ENCODE data around the gene CDR2.

Gene CDR2

DNA sequence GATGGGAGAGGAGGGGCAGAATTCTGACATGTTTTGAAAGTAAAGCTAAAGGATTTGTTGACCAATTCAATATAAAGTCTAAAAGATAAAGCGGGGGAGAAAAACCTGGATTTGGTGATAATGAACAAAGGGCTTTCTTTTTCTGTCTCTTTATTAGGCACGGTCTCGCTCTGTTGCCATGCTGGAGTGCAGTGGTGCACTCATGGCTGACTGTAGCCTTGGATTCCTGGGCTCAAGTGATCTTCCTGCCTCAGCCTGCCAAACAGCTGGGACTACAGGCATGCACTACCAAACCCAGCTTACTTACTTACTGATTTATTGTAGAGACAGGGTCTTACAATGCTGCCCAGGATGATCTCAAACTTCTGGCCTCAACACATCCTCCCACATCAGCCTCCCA is 7.5 kb downstream of the CDR2 start:
- TF ChIP-seq, protein P1, sequence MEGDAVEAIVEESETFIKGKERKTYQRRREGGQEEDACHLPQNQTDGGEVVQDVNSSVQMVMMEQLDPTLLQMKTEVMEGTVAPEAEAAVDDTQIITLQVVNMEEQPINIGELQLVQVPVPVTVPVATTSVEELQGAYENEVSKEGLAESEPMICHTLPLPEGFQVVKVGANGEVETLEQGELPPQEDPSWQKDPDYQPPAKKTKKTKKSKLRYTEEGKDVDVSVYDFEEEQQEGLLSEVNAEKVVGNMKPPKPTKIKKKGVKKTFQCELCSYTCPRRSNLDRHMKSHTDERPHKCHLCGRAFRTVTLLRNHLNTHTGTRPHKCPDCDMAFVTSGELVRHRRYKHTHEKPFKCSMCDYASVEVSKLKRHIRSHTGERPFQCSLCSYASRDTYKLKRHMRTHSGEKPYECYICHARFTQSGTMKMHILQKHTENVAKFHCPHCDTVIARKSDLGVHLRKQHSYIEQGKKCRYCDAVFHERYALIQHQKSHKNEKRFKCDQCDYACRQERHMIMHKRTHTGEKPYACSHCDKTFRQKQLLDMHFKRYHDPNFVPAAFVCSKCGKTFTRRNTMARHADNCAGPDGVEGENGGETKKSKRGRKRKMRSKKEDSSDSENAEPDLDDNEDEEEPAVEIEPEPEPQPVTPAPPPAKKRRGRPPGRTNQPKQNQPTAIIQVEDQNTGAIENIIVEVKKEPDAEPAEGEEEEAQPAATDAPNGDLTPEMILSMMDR (IDR thresholded peaks at IDR 0.05): no peak

DNA sequence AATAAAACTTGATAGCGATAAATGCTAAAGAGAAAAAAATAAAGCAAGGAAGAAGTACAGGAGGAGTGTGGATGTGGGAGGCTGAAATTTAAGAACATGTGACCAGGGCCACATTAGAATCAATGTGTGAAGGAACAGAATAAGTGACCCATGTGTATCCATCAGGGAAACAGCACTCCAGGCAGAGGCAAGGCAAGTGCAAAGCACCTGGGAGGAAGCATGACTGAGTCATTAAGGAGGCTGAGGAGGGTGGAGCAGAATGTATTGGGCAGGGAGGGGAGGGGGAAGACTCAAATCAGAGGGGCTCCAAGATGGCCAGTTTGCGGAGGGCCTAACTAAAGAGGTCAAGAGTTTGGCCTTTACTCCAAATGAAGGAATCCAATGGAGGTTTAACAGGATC is 8.0 kb downstream of the CDR2 start:
- TF ChIP-seq, protein P1 (IDR thresholded peaks at IDR 0.05): no peak

DNA sequence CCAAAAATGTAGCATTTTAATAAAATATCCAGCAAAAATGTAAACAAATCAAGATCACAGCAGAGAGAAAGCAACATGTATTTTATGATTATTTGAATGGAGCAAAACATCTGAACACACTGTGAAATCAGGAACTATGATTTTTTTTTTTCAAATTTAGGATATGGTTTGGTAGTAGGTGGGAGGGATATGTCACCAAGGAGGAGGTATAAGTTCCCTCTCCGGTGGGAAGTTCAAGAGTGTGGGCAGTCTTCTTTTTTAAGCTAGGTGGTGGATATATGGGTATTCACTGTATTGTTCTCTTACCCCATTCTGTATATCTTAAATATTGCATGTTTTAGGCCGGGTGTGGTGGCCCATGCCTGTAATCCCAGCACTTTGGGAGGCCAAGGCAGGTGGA is 10.2 kb downstream of the CDR2 start:
- TF ChIP-seq, protein P1 (IDR thresholded peaks at IDR 0.05): no peak

DNA sequence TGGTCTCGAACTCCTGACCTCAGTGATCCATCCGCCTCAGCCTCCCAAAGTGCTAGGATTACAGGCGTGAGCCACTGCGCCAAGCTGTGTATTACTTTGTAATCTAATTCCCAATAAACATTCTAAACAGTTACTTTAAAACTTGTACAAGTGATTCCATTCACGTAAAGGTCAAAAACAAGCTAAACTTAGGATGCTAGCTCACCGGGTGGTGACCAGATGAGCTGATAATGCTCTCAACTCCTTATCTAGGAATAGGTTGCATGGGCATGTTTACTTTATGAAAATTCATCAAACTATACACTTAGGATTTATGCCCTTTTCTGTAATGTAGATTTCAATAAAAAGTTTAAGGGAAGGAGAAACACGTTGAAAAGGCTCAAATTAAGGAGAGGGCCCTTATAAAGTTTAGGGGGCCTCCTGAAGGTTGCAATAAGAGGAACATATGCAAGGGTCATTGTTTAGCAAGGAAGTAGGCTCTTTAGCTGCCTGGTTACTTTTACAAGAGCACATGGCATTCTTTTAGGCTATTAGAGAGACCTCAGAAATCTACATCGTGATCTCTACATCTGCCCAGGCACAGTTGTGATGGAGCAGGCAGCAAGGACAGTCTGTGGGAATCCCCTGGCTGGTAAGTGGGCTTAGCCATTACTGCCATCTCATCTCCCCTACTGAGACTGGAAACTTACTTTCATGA is 13.3 kb downstream of the CDR2 start:
- TF ChIP-seq, protein P1 (IDR thresholded peaks at IDR 0.05): no peak

DNA sequence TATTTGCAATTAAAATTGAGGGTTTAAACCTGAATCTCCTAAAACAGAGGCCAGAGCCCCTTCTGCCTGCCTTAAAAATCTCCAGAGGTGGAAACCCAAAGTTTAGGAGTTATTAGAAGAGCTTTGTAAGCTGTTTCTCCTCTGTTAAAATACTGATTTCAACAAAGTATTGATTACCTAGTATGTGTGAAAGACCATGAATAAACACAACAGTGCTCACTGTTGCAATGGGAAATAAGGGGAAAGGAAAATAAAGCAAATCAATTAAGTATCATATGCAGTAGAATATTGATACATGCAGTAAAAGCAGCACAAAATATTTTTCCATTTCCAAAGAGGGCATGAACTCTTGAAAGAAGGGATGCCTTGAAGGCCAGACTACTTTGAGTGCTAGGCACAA is 14.7 kb downstream of the CDR2 start:
- TF ChIP-seq, protein P1 (IDR thresholded peaks at IDR 0.05): no peak

DNA sequence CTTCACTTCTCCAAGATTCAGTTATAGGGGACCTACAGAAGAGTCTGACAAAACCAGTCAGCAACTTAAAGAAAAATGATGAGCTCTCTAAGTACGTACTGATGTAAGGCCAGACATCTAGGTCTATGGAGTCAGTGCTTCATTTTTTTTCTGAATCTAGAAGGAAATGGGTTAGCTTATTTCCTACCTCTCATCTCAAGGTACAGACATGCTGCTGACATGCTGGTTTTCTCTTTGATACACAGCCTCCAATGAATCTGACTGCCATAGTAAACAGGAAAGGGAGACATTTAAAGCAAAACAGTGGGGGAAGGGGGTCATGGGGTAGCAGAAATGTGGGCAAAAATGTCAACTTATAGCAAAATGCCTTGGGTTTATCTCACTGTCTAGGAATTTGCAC is 16.4 kb downstream of the CDR2 start:
- TF ChIP-seq, protein P1 (IDR thresholded peaks at IDR 0.05): no peak

DNA sequence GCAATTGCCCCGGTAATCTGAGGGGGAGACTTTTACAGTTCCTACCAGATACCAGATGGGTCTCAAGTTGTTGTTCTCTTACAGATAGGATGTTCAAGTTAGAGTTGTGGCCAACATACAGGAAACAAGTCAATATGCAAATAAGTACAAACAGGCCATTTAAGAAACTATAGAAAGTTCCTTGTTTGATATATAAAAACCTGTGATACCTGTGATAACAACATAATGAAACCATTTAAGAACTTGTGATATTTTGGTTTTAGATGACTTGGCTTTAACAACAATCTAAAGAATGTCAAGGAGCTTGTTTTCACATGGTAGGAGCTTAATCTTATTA is 16.8 kb downstream of the CDR2 start:
- TF ChIP-seq, protein P1 (IDR thresholded peaks at IDR 0.05): no peak
